IPS-11a (cell line): Measurements from ENCODE around the gene HNRNPA3.

Source experiments
- H3K4me3 ChIP-seq: one replicate; pipeline ENCODE4 v1.5.1; 2013; ENCODE audit warnings: low read depth, low read length, control low read depth

HNRNPA3 gene

GRCh38 chr2:177271981-177272666 lies 59.5 kb downstream of the HNRNPA3 start:
- H3K4me3 ChIP-seq = no peak overlapping the region

- H3K4me3 ChIP-seq = no peak overlapping the region
These were observed 60.2 kb downstream of the HNRNPA3 start for GRCh38 chr2:177272765-177273164.

- no peak overlapping the region for H3K4me3 ChIP-seq
These were observed 60.8 kb downstream of the HNRNPA3 start for GRCh38 chr2:177273408-177273807.
